GM12801 (cell line): ENCODE measurements around the gene SH3BP5.

Experiments used
- TF ChIP-seq, protein P1 (sequence below): IDR thresholded peaks from one replicate; pipeline ENCODE4 v1.5.1; 2011; ENCODE audit warnings: control low read depth; ENCODE audit not compliant: insufficient read length; ENCODE audit errors: extremely low read depth

The SH3BP5 gene

DNA sequence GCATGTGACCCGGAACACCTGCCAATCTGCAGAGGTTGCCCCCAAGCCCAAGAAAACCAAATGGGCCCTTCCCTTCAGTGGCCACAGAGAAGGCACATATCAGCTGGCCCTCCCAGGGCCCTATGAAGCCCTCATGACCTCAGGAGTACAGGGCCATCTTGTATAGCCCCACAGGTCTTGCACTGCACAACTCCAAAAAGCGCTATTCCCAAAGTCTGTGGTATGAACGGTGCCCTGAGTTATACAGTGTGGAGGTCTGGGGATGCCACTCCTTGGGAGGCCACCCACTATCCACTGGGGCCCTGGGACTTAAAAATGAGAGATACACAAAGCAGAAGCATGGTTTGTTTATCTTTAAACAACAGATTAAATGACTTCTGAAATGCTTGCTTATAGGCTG is 64.9 kb downstream of the SH3BP5 start:
- TF ChIP-seq, protein P1, sequence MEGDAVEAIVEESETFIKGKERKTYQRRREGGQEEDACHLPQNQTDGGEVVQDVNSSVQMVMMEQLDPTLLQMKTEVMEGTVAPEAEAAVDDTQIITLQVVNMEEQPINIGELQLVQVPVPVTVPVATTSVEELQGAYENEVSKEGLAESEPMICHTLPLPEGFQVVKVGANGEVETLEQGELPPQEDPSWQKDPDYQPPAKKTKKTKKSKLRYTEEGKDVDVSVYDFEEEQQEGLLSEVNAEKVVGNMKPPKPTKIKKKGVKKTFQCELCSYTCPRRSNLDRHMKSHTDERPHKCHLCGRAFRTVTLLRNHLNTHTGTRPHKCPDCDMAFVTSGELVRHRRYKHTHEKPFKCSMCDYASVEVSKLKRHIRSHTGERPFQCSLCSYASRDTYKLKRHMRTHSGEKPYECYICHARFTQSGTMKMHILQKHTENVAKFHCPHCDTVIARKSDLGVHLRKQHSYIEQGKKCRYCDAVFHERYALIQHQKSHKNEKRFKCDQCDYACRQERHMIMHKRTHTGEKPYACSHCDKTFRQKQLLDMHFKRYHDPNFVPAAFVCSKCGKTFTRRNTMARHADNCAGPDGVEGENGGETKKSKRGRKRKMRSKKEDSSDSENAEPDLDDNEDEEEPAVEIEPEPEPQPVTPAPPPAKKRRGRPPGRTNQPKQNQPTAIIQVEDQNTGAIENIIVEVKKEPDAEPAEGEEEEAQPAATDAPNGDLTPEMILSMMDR = no peak

DNA sequence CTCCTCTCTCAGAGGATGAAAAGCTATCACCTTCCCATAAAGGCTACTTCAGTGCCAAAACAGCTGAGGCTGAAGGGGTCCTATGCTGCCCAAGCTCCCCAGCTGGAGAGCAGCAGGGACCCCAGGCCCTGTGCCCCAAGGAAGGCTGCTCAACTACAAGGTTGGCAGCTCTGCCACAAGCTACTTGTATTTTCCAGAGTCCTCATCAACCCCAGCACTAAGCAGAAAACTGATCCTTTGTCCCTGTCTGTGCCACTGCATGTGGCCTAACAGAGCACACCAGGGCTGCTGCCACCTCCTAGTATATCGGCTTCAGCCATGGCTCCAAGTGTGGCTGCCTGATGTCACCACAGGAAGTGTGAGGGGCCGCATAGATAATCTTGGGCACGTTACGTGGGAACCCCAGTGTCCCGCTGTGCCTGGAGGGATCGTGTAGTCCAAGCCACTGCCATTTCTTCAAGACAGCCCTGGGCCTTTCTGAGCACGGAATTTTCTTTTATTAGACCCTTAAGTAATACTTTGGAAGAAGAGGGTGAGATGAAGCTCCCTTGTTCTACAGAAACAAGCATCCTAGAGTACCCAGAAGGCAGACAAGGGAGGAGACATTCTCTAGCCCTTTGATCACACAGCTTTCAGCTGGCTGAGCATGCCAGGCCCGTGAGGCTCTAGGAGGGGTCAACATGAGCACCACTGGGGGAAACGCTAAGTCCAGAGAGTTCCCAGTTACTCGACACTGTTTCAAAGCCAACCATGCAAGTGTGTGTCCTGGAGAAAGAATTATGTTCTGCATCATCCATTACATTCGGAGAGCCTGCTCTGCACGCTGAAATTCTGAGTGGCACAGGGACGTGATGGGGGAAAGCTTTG is 65.6 kb downstream of the SH3BP5 start:
- TF ChIP-seq, protein P1 = no peak

DNA sequence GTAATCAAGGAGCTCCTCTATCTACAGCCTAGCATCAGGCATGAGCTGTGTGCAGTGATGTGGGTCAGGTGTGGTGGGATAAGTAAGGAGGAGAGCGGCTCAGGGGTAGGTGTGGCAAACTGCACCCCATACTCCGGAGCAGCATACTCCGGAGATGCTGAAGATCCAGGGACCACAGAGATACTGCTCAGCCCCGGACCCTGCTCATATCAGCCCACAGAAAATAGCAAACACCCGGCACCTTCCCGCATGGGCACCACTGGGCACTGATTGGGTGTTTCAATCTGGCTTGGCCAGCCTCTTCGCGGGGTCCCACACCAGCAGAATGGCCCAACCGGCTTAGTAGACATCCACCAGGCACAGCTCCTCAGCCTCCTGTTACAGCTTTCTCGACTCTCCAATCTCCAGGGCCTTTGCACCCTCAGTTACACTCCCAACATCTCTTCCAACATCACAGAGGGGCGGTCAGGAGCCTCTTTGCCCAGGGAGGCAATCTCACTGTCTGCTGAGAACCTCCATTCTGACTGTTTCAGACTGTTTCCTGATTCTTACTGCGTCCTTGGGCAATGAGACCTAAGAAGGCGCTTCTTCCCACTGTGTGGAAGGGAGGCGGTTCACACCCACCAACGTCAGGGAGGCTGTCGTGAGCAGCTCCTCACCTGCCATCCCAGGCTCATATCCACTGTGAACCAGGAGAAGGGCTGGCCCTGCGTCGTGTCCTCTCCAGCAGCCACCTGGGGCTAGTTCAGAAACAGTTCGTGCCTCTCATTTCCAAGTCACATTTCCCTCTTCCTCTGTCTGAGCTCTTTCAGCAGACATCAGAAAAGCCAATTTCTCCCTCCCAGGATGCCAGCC is 66.5 kb downstream of the SH3BP5 start:
- TF ChIP-seq, protein P1 = no peak

DNA sequence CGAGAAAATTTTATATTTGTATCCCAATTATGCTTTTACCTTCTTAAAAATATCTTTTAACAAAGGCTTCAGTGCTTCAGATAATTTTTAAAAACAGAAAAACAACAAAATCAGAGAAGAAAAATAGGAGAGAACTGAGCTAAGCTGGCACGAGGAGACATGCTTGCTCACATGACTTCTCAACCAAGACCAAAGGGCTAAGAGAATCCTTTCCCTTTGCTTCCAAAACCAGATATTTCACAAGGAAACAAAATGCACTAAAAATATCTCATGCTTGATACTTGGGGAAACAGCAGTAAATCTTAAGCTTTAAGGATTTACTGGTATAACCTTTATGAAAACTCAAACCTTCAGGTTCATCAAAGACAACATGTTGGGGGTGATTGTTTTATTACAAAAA is 67.9 kb downstream of the SH3BP5 start:
- TF ChIP-seq, protein P1 = no peak

DNA sequence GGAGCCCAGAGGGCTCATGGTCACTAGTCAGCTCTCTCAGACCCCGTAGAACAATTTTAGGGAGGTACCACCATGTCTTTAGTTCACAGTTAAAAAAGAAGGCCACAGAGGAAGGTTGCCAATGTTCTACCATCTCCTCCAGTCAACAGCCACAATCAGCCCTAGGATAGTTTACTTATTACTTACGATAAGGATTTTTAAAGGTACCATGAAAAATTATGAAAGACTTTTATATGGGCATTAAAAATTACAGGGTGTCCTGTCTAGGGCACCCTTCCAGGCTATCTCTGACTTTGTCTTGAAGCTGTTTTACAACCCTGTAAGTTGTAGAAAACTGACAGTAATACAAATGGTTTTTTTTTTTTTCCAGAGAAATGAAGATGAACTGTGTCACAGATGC is 68.5 kb downstream of the SH3BP5 start:
- TF ChIP-seq, protein P1 = no peak

DNA sequence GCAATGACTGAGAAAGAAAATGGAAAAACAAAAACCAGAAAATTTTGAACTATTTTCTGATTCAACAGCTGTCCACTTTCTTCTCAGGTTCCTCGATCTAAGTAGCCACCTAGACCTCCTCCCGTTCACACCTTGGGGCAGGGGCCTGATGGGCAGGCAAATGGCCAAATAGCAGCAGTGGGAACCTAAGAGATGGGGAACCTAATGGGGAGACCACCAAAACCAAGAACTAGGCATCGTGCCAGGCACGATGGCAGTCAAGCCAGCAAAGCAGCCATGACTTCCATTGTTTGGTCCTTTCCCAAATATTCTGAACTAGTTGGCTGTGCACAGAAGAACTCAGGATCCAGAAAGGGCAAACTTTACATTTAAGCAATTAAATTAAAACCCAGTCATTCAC is 69.3 kb downstream of the SH3BP5 start:
- TF ChIP-seq, protein P1 = no peak

DNA sequence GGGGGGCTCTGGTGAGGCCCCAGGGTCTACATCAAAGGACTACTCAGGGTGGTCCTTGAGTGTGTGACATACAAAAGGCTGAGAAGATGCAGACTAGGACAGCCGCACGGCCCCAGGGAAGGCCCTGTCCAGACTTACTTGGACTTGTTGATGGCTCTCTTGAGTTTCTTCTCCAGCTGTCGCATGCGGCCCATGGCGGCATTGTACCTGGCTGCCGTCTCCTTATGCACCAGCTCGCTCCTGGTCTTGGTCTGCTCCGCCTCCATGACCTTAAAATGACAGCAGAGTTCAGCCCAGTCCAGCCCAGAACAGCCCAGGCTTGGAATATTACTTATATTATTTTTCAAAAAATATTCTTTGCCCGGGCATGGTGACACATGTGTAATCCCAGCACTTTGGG is 70.4 kb downstream of the SH3BP5 start:
- TF ChIP-seq, protein P1 = no peak
